HG02678 (cell line): Measurements from ENCODE around the gene PTPDC1.

Source experiments
- ATAC-seq: cut with Tn5 transposase; IDR thresholded peaks from one replicate; pipeline ENCODE4 v1.9.1; 2021; ENCODE audit warnings: mild to moderate bottlenecking, moderate library complexity; ENCODE audit not compliant: unreplicated experiment

The PTPDC1 gene

GRCh38 chr9:94140418-94140780 is 56.1 kb downstream of the PTPDC1 start:
- no peak for ATAC-seq

DNA sequence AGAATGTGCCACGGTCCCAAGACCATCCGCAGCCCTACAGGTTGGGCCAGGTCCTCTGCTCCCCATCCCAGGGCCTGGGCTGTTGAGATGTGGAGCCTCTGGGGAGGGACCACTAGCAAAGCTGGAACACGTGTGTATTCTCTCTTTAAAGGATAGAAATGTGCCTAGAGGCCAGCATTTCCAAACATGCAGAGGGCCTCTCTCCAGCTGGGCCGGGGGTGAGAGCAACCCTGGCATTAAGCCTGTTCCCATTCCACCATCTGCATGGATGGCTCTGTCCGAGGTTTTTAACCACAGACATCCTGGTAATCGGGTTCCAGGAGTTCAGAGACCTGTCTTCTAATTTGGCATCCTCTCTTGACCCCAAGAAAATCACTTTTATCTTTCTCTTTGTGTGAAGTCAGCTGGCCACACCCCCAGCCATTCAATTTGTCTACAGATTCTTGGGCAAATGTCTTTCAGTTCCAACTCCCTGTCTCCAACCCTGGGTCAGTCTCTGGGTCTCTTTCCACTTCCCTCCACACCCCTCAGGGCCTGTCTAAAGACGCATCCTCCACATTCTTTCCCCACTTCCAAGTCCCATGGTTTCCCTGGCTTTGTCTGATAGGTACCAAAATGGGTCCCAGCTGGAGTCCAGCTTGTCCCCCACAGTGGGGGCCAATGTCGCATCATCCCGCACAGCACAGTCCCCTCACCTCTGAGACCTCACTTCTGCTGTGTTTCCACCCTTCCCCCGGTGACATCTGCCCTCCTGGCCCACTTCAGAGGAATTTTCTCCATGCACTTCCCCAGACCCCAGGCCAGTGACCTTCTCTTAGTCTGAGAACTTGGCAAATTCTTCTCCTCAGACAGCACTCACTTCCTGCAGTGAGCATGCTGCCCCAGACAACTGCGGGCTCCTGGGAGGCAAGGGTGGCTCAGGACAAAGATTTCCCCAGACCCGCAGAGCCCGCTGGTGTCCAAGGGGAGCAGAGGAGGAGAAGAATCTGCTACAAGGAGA is 56.8 kb downstream of the PTPDC1 start:
- no peak for ATAC-seq

GRCh38 chr9:94142353-94142752 is 58.1 kb downstream of the PTPDC1 start:
- no peak for ATAC-seq

DNA sequence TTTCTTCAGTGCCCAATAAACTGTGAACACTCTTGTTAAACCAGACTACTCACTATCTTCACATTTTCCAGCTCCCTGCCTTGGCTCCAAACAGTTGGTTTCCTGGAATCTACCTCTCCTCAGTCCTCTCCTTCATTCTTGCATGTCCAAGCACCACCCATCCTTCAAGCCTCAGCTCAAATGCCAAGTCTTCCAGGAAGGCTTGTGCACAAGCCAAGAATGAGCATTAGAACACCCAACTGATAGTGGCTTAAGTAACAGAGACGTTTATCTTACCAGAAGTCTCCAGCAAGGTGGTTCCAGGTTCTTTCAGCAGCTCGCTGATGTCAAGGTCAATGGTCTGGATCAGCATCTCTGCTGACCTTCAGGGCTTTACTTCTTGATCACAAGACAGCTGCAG is 60.1 kb downstream of the PTPDC1 start:
- ATAC-seq, result no peak

- ATAC-seq, result no peak
Measured at GRCh38 chr9:94145640-94146039, 61.4 kb downstream of the PTPDC1 start.

- no peak for ATAC-seq
Measured at GRCh38 chr9:94147776-94148175, 63.5 kb downstream of the PTPDC1 start.

DNA sequence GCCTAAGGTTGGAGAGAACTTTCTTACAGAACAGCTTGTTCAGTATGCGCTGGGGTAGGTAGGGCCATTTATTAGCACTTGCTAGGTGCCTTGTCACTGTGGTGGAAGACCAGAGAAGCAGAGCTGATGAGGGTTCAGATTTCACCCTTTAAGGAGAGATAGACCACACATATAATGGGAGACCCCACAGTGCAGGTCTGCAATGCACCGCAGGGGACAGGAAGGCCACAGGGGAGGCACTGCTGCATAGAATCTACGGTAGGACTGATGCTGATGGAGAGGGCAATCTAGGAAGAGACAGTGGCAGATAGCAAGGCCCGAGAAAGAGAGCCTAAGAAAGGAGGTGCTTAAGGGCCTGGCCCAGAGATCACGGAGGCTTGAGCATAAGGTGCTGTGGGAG is 64.2 kb downstream of the PTPDC1 start:
- ATAC-seq, result no peak

GRCh38 chr9:94149696-94150095 is 65.4 kb downstream of the PTPDC1 start:
- no peak for ATAC-seq

DNA sequence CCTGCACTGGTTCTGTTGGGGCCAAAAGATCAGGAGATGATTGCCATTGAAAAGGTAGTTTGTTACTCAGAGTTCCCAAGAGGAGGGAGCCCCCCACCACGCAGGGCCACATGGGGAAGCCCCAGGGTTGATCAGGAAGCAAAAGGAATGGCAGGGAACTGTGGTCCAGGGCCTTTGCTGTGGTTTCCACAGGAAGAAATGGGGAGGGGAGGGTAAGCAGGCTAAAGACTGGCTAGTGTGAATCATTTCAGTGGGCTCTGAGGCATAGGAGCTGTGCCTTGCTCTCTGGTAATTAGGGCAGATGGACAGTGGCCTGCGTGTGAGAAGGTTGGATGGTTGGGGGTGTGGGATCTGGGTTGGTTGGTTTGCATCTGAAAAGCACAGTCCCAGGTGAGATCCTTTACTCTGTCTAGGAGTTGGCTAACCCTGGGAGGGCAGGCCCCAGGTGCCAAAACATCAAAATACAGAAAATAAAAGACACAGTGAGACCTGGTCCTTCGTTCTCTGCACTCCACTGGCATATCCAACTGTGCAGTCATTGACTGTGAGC is 66.1 kb downstream of the PTPDC1 start:
- ATAC-seq, result no peak

DNA sequence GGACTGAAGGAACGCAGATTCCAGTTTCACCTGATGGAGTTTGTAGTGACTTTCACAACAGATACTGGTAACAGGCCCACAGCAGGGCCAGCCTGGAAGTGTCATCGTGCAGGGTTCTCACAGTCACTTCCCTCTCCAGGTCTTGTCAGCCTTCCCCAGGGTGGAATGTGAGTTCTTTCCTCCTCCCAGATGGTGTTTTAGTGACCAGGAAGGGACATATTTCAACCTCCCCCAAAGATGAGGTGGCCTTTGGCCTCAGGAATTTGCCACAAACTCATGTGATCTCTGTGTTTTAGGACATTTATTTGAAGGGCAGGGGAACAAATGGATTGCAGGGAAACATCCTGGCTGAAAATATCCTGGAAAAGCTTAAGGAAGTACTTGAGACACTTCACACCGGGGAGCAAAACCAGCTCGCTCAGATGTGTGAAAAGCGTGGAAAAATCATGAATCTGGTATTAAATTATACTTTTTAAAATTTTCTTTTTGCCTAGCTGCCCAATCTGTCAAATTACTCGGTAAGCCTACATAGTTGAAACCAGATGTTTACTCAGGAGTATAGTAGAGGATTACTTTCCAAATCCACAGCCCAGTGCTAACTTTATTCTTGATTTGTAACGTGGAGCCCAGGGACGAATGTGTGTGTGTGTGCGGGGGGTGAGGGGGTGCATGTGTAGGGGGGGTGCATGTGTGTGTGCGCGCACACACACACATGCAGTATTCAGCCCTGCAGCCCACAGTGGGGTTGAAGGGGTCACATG is 66.8 kb downstream of the PTPDC1 start:
- ATAC-seq, result no peak

- ATAC-seq, result no peak
Measured at GRCh38 chr9:94153905-94154304, 69.6 kb downstream of the PTPDC1 start.

GRCh38 chr9:94156348-94157049 is 72.2 kb downstream of the PTPDC1 start:
- ATAC-seq, result no peak

GRCh38 chr9:94157050-94157801 is 73.0 kb downstream of the PTPDC1 start:
- ATAC-seq, result no peak
